ENCODE results near the gene ADAMTS9. TPM values are rescaled to one million over a fixed set of nuclear protein-coding genes. Genes with fewer than 3 reads are reported as not detected.

ADAMTS9 gene
- total RNA-seq, 2 donors from 2014 or later: 27.2 to 54.7 TPM

DNA sequence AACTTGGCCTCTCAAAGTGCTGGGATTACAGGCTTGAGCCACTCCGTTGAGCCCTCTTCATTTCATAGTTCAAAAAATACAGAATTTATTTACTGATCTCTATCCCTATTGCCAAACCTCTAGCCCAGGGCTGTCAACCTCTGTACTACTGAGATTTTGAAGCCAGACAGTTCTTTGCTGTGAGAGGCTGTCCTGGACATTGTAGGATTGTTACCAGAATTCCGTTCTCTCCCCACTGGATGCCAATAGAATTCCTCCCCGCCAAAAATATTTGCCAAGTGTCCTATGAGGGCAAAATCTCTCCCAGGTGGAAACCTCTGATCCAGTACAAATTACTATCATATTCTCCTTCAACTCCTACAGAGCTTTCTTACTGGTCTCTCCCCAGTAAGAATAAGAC is 29.6 kb upstream of the ADAMTS9 start:
- H3K27me3 ChIP-seq: no peaks in the 10 kb centered on the region
- H3K9me3 ChIP-seq: no peaks in the 10 kb centered on the region
- no peaks in the 10 kb centered on the region for H3K4me1 ChIP-seq
- H3K27ac ChIP-seq: no peak overlapping the region
- H3K4me3 ChIP-seq: no peak overlapping the region
- 86 to 91% methylated on average over 3 of the region's 3 CpGs for WGBS, 2 donors
- intact Hi-C loops (cut with DNase I): no loop called here
- DNase-seq: no peak
- ATAC-seq: no peak
- TF ChIP-seq POLR2A (IDR thresholded peaks at IDR 0.05): no peak
- TF ChIP-seq, protein P1, sequence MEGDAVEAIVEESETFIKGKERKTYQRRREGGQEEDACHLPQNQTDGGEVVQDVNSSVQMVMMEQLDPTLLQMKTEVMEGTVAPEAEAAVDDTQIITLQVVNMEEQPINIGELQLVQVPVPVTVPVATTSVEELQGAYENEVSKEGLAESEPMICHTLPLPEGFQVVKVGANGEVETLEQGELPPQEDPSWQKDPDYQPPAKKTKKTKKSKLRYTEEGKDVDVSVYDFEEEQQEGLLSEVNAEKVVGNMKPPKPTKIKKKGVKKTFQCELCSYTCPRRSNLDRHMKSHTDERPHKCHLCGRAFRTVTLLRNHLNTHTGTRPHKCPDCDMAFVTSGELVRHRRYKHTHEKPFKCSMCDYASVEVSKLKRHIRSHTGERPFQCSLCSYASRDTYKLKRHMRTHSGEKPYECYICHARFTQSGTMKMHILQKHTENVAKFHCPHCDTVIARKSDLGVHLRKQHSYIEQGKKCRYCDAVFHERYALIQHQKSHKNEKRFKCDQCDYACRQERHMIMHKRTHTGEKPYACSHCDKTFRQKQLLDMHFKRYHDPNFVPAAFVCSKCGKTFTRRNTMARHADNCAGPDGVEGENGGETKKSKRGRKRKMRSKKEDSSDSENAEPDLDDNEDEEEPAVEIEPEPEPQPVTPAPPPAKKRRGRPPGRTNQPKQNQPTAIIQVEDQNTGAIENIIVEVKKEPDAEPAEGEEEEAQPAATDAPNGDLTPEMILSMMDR (IDR thresholded peaks at IDR 0.05): no peak
- H3K36me3 ChIP-seq (replicated peaks in 1 of 2; ENCODE audit: insufficient read depth in 1 of 2, low read depth in 2 of 2): no peaks in the 10 kb centered on the region

DNA sequence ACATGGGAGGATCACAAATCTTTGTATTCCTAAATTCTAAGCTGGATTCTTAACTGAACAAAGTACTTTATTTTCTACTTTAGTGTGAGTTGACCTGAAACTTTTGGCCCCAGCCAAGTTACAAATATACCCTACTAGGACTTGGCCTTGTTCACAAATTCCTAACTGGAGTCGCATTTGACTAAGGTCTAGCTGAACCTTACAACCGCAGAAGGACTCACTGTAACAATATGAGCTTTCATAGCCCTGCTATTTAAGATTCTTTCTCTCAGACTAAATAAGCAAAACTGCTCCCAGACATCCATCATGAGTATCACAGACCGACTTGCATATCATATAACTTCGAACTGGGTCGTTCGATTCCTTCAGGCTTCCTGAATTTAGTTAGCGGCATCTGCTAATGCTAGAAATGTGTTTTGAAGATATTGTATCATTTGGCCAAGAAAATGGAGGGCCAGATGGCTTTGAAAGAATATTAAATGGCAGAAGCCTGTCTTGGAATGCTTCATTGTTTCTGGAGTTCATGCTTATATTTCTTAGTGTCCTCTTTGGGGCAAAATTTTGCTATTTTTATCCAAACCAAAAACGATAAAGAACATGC is 28.4 kb upstream of the ADAMTS9 start:
- no peak for DNase-seq
- Histone ChIP-seq H3K27ac (no peak overlapping the region), H3K4me1 (no peaks in the 10 kb centered on the region), H3K36me3 (replicated peaks in 1 of 2; ENCODE audit: insufficient read depth in 1 of 2, low read depth in 2 of 2) (no peaks in the 10 kb centered on the region), H3K9me3 (no peaks in the 10 kb centered on the region), H3K27me3 (no peaks in the 10 kb centered on the region), H3K4me3 (no peak overlapping the region)
- intact Hi-C loops (cut with DNase I): no loop called here
- 63 to 71% methylated on average over 8 of the region's 8 CpGs for WGBS, 2 donors
- TF ChIP-seq, protein P1 (IDR thresholded peaks at IDR 0.05): no peak
- TF ChIP-seq POLR2A (IDR thresholded peaks at IDR 0.05): no peak
- ATAC-seq: no peak

DNA sequence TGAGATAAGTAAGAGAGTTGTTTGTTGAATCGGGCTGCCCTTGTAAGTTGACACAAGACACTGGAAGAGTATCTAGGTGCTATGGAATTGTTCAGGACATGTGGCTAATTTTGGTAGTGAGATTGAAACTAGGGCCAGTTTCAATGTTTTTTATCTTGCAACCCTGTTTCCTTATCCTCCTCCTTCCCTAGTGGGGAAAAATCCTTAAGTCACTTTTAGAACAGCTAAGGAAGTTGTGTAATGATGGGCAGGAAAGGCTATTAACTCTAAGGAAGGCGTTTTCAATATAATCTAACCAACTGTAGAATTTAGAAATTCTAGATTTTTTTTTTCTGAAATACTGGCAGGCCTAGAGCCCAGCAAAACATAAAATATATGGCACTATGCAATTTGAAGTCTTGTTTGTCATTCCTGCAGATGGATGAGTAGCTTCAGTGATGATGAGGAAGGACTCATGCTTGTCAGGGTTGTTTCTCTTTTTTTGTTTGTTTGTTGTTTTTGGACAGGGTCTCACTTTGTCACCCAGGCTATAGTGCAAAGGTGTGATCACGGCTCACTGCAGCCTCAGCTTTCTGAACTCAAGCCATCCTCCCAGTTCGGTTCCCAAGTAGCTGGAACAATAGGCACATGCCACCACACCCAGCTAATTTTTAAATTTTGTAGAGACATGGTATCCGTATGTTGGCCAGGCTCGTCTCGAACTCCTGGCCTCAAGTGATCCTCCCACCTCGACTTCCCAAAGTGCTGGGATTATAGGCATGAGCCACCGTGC is 27.6 kb upstream of the ADAMTS9 start:
- H3K4me3 ChIP-seq: no peak overlapping the region
- H3K36me3 ChIP-seq (replicated peaks in 1 of 2; ENCODE audit: insufficient read depth in 1 of 2, low read depth in 2 of 2): no peaks in the 10 kb centered on the region
- intact Hi-C loops (cut with DNase I): no loop called here
- H3K4me1 ChIP-seq: no peaks in the 10 kb centered on the region
- DNase-seq (no peak), ATAC-seq (no peak)
- no peaks in the 10 kb centered on the region for H3K27me3 ChIP-seq
- no peaks in the 10 kb centered on the region for H3K9me3 ChIP-seq
- no peak overlapping the region for H3K27ac ChIP-seq
- no peak for TF ChIP-seq POLR2A (IDR thresholded peaks at IDR 0.05)
- TF ChIP-seq, protein P1 (IDR thresholded peaks at IDR 0.05): no peak
- 71 to 83% methylated on average over 9 of the region's 9 CpGs for whole genome bisulfite sequencing, 2 donors

DNA sequence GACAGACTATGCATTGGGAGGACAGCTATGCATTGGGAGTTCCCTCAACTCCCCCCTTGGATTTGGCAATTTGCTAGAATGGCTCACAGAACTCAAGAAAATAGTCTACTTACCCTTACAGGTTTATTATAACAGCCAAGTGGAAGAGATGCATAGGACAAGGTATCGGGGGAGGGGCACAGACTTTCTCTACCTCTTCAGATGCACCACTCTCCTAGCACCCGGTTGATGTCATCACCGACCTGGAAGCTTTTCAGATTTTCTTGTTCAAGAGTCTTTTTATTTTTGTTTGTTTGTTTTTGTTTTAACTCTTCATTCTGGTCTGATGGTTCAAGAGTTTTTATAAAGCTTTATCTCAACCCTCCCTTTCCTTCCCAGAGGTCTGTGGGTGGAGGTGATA is 20.7 kb upstream of the ADAMTS9 start:
- no peak overlapping the region for H3K27ac ChIP-seq
- intact Hi-C loops (cut with DNase I): no loop called here
- H3K36me3 ChIP-seq (replicated peaks in 1 of 2; ENCODE audit: insufficient read depth in 1 of 2, low read depth in 2 of 2): no peaks in the 10 kb centered on the region
- ATAC-seq: no peak
- DNase-seq: no peak
- H3K27me3 ChIP-seq: no peaks in the 10 kb centered on the region
- WGBS, 2 donors: 63 to 86% methylated on average over 3 of the region's 3 CpGs
- H3K4me3 ChIP-seq: no peak overlapping the region
- H3K4me1 ChIP-seq: peaks cover 6% of the 10 kb centered on the region
- TF ChIP-seq POLR2A (IDR thresholded peaks at IDR 0.05): no peak
- TF ChIP-seq, protein P1 (IDR thresholded peaks at IDR 0.05): no peak
- H3K9me3 ChIP-seq: no peaks in the 10 kb centered on the region
